ENCODE data around the gene GRM7.
"Not testable (repeated sequence)": the region's sequence is repeated elsewhere in the genome, so short reads cannot be mapped to it uniquely, and the experiment has no call there.

The GRM7 gene

DNA sequence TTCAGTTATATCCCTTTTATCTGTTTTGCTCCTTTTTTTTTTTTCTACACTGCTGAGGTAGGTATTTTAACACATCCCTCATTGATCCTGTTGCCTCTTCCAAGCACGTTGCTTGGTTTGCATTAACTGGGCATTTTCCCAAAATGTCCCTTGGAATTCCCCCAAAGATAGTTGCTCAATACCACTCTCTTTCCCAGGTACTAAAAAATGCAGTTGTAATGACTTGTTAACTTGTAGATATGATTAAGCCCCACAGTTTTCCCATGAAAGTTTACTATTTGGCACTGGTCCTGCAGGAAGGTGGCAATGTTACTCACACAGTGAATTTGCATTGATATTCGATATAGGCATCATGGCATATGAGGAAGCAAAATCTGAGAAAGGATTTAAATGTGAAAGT is 67.1 kb downstream of the GRM7 start:
- Histone ChIP-seq H3K9me3 (ENCODE audit: insufficient read depth, low read length) (no peaks in the 10 kb centered on the region), H4K20me1 (ENCODE audit: insufficient read depth, low read length) (no peaks in the 10 kb centered on the region), H3K4me3 (ENCODE audit: low read length) (no peak overlapping the region), H3K27me3 (ENCODE audit: low read depth, low read length) (no peaks in the 10 kb centered on the region), H3K27ac (ENCODE audit: low read length) (no peak overlapping the region), H3K9ac (ENCODE audit: low read length) (no peak overlapping the region), H3K4me1 (ENCODE audit: low read length) (0 out of 2 replicates have a peak, but pooled peaks cover 2% of the 10 kb centered on the region), H3K4me2 (ENCODE audit: low read length) (no peak overlapping the region), H2AFZ (ENCODE audit: low read depth, low read length) (no peak overlapping the region), H3K79me2 (ENCODE audit: low read length) (no peaks in the 10 kb centered on the region), H3K36me3 (replicated peaks; ENCODE audit: low read depth, low read length) (no peaks in the 10 kb centered on the region)
- no peak for TF ChIP-seq EZH2phosphoT487 (IDR thresholded peaks at IDR 0.05; ENCODE audit: low read depth)
- TF ChIP-seq, protein P1, sequence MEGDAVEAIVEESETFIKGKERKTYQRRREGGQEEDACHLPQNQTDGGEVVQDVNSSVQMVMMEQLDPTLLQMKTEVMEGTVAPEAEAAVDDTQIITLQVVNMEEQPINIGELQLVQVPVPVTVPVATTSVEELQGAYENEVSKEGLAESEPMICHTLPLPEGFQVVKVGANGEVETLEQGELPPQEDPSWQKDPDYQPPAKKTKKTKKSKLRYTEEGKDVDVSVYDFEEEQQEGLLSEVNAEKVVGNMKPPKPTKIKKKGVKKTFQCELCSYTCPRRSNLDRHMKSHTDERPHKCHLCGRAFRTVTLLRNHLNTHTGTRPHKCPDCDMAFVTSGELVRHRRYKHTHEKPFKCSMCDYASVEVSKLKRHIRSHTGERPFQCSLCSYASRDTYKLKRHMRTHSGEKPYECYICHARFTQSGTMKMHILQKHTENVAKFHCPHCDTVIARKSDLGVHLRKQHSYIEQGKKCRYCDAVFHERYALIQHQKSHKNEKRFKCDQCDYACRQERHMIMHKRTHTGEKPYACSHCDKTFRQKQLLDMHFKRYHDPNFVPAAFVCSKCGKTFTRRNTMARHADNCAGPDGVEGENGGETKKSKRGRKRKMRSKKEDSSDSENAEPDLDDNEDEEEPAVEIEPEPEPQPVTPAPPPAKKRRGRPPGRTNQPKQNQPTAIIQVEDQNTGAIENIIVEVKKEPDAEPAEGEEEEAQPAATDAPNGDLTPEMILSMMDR (IDR thresholded peaks at IDR 0.05; ENCODE audit: low read depth, low read length): no peak

DNA sequence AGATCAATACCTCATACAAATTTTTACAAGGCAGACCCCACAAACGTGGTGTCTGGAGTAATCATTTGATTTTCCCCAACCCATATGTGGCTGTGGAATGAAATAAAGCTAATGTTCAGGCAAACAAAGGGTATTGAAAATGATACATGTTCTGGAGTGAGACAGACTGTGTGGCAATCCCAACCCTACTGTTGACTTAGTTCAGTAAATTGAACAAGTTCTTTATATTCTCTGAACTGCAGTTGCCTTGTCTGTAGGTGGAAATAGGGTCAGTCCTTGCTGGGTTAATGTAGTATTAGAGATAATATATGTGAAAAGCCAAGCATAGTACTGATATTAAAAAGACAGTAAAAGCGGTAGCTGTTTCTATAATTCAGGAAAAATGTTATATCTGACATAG is 69.0 kb downstream of the GRM7 start:
- Histone ChIP-seq H3K27me3 (ENCODE audit: low read depth, low read length) (no peaks in the 10 kb centered on the region), H4K20me1 (ENCODE audit: insufficient read depth, low read length) (no peaks in the 10 kb centered on the region), H3K9me3 (ENCODE audit: insufficient read depth, low read length) (no peaks in the 10 kb centered on the region), H3K9ac (ENCODE audit: low read length) (no peak overlapping the region), H3K36me3 (replicated peaks; ENCODE audit: low read depth, low read length) (no peaks in the 10 kb centered on the region), H3K79me2 (ENCODE audit: low read length) (no peaks in the 10 kb centered on the region), H3K4me2 (ENCODE audit: low read length) (no peak overlapping the region), H3K4me1 (ENCODE audit: low read length) (no peaks in the 10 kb centered on the region), H3K4me3 (ENCODE audit: low read length) (no peak overlapping the region), H2AFZ (ENCODE audit: low read depth, low read length) (no peak overlapping the region), H3K27ac (ENCODE audit: low read length) (no peak overlapping the region)
- no peak for TF ChIP-seq EZH2phosphoT487 (IDR thresholded peaks at IDR 0.05; ENCODE audit: low read depth)
- TF ChIP-seq, protein P1 (IDR thresholded peaks at IDR 0.05; ENCODE audit: low read depth, low read length): no peak

DNA sequence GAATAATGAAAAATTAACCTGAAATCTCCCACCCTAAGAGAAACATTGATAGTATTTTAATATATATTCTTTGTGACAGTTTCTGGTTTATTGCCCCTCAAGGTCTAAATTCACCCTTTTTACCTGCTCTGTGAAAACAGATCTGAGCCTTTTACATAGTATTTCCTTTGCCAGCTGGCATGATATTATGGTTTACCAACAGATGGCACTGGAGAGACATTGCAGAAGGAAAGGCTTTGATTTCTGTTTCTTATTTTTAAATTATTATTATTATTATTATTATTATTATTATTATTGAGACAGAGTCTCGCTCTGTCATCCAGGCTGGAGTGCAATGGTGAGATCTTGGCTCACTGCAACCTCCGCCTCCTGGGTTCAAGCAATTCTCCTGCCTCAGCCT is 74.5 kb downstream of the GRM7 start:
- not testable (repeated sequence) for H3K79me2 ChIP-seq (ENCODE audit: low read length); H2AFZ ChIP-seq (ENCODE audit: low read depth, low read length); H4K20me1 ChIP-seq (ENCODE audit: insufficient read depth, low read length); H3K4me1 ChIP-seq (ENCODE audit: low read length); H3K36me3 ChIP-seq (replicated peaks; ENCODE audit: low read depth, low read length); H3K27me3 ChIP-seq (ENCODE audit: low read depth, low read length); H3K9ac ChIP-seq (ENCODE audit: low read length); H3K9me3 ChIP-seq (ENCODE audit: insufficient read depth, low read length); H3K27ac ChIP-seq (ENCODE audit: low read length); H3K4me3 ChIP-seq (ENCODE audit: low read length); H3K4me2 ChIP-seq (ENCODE audit: low read length)

DNA sequence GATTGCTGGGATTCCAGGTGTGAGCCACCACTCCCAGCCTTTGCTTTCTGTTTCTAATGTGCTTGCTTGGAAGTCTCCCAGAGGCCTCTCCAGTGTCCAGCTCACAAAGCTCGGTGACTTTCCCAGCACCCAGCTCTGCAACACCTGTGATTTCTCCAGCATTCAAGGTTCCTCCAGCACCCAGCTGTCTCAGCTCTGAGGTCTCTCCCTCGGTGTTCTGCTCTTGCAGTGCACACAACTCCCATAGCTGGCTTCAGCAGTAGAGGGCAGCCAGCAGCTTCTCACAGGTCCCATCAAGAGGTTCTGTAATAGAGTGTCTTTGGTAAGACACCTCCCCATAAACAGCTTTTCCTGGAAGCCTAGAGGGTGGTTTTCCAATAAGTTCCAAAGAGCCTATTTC is 75.1 kb downstream of the GRM7 start:
- Histone ChIP-seq H3K4me2 (ENCODE audit: low read length) (no peak overlapping the region), H3K27ac (ENCODE audit: low read length) (no peak overlapping the region), H3K4me1 (ENCODE audit: low read length) (no peaks in the 10 kb centered on the region), H3K79me2 (ENCODE audit: low read length) (no peaks in the 10 kb centered on the region), H3K9me3 (ENCODE audit: insufficient read depth, low read length) (no peaks in the 10 kb centered on the region), H3K27me3 (ENCODE audit: low read depth, low read length) (no peaks in the 10 kb centered on the region), H3K4me3 (ENCODE audit: low read length) (no peak overlapping the region), H2AFZ (ENCODE audit: low read depth, low read length) (no peak overlapping the region), H3K9ac (ENCODE audit: low read length) (no peak overlapping the region), H4K20me1 (ENCODE audit: insufficient read depth, low read length) (no peaks in the 10 kb centered on the region), H3K36me3 (replicated peaks; ENCODE audit: low read depth, low read length) (no peaks in the 10 kb centered on the region)
- TF ChIP-seq EZH2phosphoT487 (IDR thresholded peaks at IDR 0.05; ENCODE audit: low read depth): no peak
- TF ChIP-seq, protein P1 (IDR thresholded peaks at IDR 0.05; ENCODE audit: low read depth, low read length): no peak

DNA sequence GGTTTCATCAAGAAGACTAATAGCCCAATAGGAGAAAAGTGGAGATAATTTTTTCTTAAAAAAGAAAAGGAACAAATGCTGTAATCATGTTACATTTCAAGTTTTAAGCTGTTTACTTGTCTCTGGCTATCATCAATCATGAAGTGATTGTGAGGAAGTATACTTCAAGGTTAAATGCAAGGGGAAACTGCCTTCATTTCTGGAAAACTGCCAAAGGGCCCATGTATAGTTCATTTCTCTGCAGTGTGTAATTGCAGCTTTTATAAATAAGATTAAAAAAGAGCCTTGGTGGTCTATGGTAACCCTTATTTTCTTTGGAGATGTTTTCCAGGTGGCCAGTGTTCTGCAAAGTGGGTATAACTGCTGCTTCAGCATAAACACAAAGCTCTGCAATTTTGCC is 101.9 kb downstream of the GRM7 start:
- H4K20me1 ChIP-seq (ENCODE audit: insufficient read depth, low read length): no peaks in the 10 kb centered on the region
- H3K27ac ChIP-seq (ENCODE audit: low read length): no peak overlapping the region
- no peak overlapping the region for H2AFZ ChIP-seq (ENCODE audit: low read depth, low read length)
- TF ChIP-seq, protein P1 (IDR thresholded peaks at IDR 0.05; ENCODE audit: low read depth, low read length): no peak
- no peak for TF ChIP-seq EZH2phosphoT487 (IDR thresholded peaks at IDR 0.05; ENCODE audit: low read depth)
- H3K4me2 ChIP-seq (ENCODE audit: low read length): no peak overlapping the region
- H3K9me3 ChIP-seq (ENCODE audit: insufficient read depth, low read length): no peaks in the 10 kb centered on the region
- no peaks in the 10 kb centered on the region for H3K4me1 ChIP-seq (ENCODE audit: low read length)
- no peak overlapping the region for H3K4me3 ChIP-seq (ENCODE audit: low read length)
- no peaks in the 10 kb centered on the region for H3K36me3 ChIP-seq (replicated peaks; ENCODE audit: low read depth, low read length)
- no peak overlapping the region for H3K9ac ChIP-seq (ENCODE audit: low read length)
- no peaks in the 10 kb centered on the region for H3K27me3 ChIP-seq (ENCODE audit: low read depth, low read length)
- no peaks in the 10 kb centered on the region for H3K79me2 ChIP-seq (ENCODE audit: low read length)
